Measurements from ENCODE around the gene TESK2.
"Not testable (repeated sequence)": the region's sequence is repeated elsewhere in the genome, so short reads cannot be mapped to it uniquely, and the experiment has no call there.

Gene TESK2

GRCh38 chr1:45411510-45411899 is 79.5 kb downstream of the TESK2 start:
- no peak for DNase-seq (ENCODE audit: low read depth)

- peak; percentile 17 for DNase-seq (ENCODE audit: low read depth)
Measured at GRCh38 chr1:45410850-45411509, 80.0 kb downstream of the TESK2 start.

- no peak for DNase-seq (ENCODE audit: low read depth)
Measured at GRCh38 chr1:45409276-45409675, 81.7 kb downstream of the TESK2 start.

GRCh38 chr1:45407629-45408287 is 83.2 kb downstream of the TESK2 start:
- no peak for DNase-seq (ENCODE audit: low read depth)

- DNase-seq (ENCODE audit: low read depth): no peak
Measured at GRCh38 chr1:45405636-45406035, 85.3 kb downstream of the TESK2 start.

- DNase-seq (ENCODE audit: low read depth): no peak
Measured at GRCh38 chr1:45403718-45404117, 87.2 kb downstream of the TESK2 start.

- DNase-seq (ENCODE audit: low read depth): no peak
Measured at GRCh38 chr1:45403298-45403697, 87.7 kb downstream of the TESK2 start.

GRCh38 chr1:45401524-45401923 is 89.4 kb downstream of the TESK2 start:
- DNase-seq (ENCODE audit: low read depth): no peak

GRCh38 chr1:45400049-45400448 is 90.9 kb downstream of the TESK2 start:
- no peak for DNase-seq (ENCODE audit: low read depth)

GRCh38 chr1:45397285-45397684 is 93.7 kb downstream of the TESK2 start:
- no peak for DNase-seq (ENCODE audit: low read depth)

GRCh38 chr1:45395582-45395981 is 95.4 kb downstream of the TESK2 start:
- no peak for DNase-seq (ENCODE audit: low read depth)

GRCh38 chr1:45395051-45395450 is 95.9 kb downstream of the TESK2 start:
- no peak for DNase-seq (ENCODE audit: low read depth)

- DNase-seq (ENCODE audit: low read depth): no peak
Measured at GRCh38 chr1:45394342-45394741, 96.6 kb downstream of the TESK2 start.

- peak; percentile 24 for DNase-seq (ENCODE audit: low read depth)
Measured at GRCh38 chr1:45393718-45394302, 97.2 kb downstream of the TESK2 start.

GRCh38 chr1:45386219-45386618 is 104.7 kb downstream of the TESK2 start:
- DNase-seq (ENCODE audit: low read depth): no peak

- DNase-seq (ENCODE audit: low read depth): no peak
Measured at GRCh38 chr1:45385302-45385701, 105.7 kb downstream of the TESK2 start.

GRCh38 chr1:45384213-45384612 is 106.8 kb downstream of the TESK2 start:
- not testable (repeated sequence) for DNase-seq (ENCODE audit: low read depth)

- no peak for DNase-seq (ENCODE audit: low read depth)
Measured at GRCh38 chr1:45383191-45383590, 107.8 kb downstream of the TESK2 start.

- DNase-seq (ENCODE audit: low read depth): no peak
Measured at GRCh38 chr1:45381243-45381642, 109.7 kb downstream of the TESK2 start.

GRCh38 chr1:45380730-45381129 is 110.2 kb downstream of the TESK2 start:
- no peak for DNase-seq (ENCODE audit: low read depth)

GRCh38 chr1:45380125-45380524 is 110.8 kb downstream of the TESK2 start:
- DNase-seq (ENCODE audit: low read depth): no peak

- DNase-seq (ENCODE audit: low read depth): no peak
Measured at GRCh38 chr1:45379524-45379923, 111.4 kb downstream of the TESK2 start.

GRCh38 chr1:45378184-45378583 is 112.8 kb downstream of the TESK2 start:
- DNase-seq (ENCODE audit: low read depth): no peak

Data from EH (cell line).